B cell (primary cell): ENCODE results near the gene ZNF182. TPM values are rescaled to one million over a fixed set of nuclear protein-coding genes. Genes with fewer than 3 reads are reported as not detected.
"Not testable (repeated sequence)": the region's sequence is repeated elsewhere in the genome, so short reads cannot be mapped to it uniquely, and the experiment has no call there.

Experiments
- ATAC-seq: fragments of 200-7000 bp; cut with Tn5 transposase; one replicate; pipeline ENCODE4 v1.10.0; 2021; ENCODE audit warnings: low read depth, mild to moderate bottlenecking, moderate number of reproducible peaks, moderate library complexity
- CTCF ChIA-PET: fragments of 350-600 bp; sonication (Branson Sonifier 250); formaldehyde crosslinking; loops from one replicate; lab custom pipeline; 2021; ENCODE audit warnings: antibody characterized with exemption, inconsistent platforms; lab: Charles Lee
- POLR2A ChIA-PET: fragments of 350-600 bp; sonication (Branson Sonifier 250); formaldehyde crosslinking; loops from one replicate; lab custom pipeline; 2021; ENCODE audit warnings: antibody characterized with exemption; lab: Charles Lee
- DNase-seq: peaks from one replicate; pipeline ENCODE4 v3.0.0; 2013
- H2AFZ ChIP-seq: 2 replicates; pipeline ENCODE4 v1.6.1; 2012; ENCODE audit warnings: mild to moderate bottlenecking, low read depth, low read length; ENCODE audit not compliant: insufficient read depth, poor library complexity, severe bottlenecking
- H3K27ac ChIP-seq, 2 donors: 1 replicate in 1 of 2; 2 replicates in 1 of 2; pipeline ENCODE4 v1.5.1; 2012 to 2013; ENCODE audit warnings: low read length in 2 of 2, mild to moderate bottlenecking in 2 of 2, moderate library complexity in 1 of 2
- H3K27me3 ChIP-seq, 4 experiments: fragments of 200-600 bp in 1 of 4; sonication (generic) in 1 of 4; replicated peaks in 1 of 4; 1 replicate in 2 of 4; 2 replicates in 2 of 4; pipeline versions ENCODE4 v1.6.1 to v1.7.0; 2013 to 2016; ENCODE audit warnings: low read length in 3 of 4, mild to moderate bottlenecking in 2 of 4, mixed read lengths in 1 of 4, moderate library complexity in 1 of 4; ENCODE audit not compliant: insufficient read depth in 4 of 4, control insufficient read depth in 3 of 4; ENCODE audit errors: control extremely low read depth in 1 of 4
- H3K36me3 ChIP-seq, 2 experiments: replicated peaks in 1 of 2; 1 replicate in 1 of 2; 2 replicates in 1 of 2; pipeline versions ENCODE4 v1.6.1 to v1.7.1; 2013; ENCODE audit warnings: low read length in 1 of 2; ENCODE audit not compliant: insufficient read depth in 2 of 2, control insufficient read depth in 1 of 2; ENCODE audit errors: control extremely low read depth in 1 of 2, extremely low read depth in 1 of 2
- H3K4me1 ChIP-seq, 2 donors: fragments of 200-600 bp in 1 of 2; sonication (generic) in 1 of 2; 1 replicate in 1 of 2; 2 replicates in 1 of 2; pipeline versions ENCODE4 v1.5.1 to v1.6.1; 2013 to 2017; ENCODE audit warnings: low read length in 2 of 2; ENCODE audit not compliant: control insufficient read depth in 2 of 2, insufficient read depth in 2 of 2
- H3K4me2 ChIP-seq: replicated peaks from 2 replicates; pipeline ENCODE3; 2012; ENCODE audit warnings: mild to moderate bottlenecking, low read depth, low read length; ENCODE audit not compliant: poor library complexity, severe bottlenecking
- H3K4me3 ChIP-seq, 5 experiments: fragments of 200-600 bp in 1 of 5; sonication (generic) in 1 of 5; 1 replicate in 3 of 5; 2 replicates in 2 of 5; pipeline versions ENCODE4 v1.5.1 to v1.7.0; 2011 to 2016; ENCODE audit warnings: low read length in 4 of 5, mild to moderate bottlenecking in 4 of 5, low read depth in 2 of 5, control low read depth in 1 of 5, moderate library complexity in 1 of 5; ENCODE audit not compliant: insufficient read depth in 1 of 5; ENCODE audit errors: control extremely low read depth in 1 of 5, extremely low read depth in 1 of 5
- H3K79me2 ChIP-seq: fragments of 200-600 bp; sonication (generic); one replicate; pipeline ENCODE4 v1.6.0; 2016; ENCODE audit warnings: low read length; ENCODE audit not compliant: control insufficient read depth, insufficient read depth
- H3K9ac ChIP-seq: fragments of 200-600 bp; sonication (generic); 2 replicates; pipeline ENCODE4 v1.6.1; 2017; ENCODE audit warnings: mild to moderate bottlenecking, low read length, moderate library complexity
- H3K9me3 ChIP-seq, 3 donors: one replicate each; pipeline versions ENCODE4 v1.6.1 to v1.7.1; 2013; ENCODE audit warnings: low read length in 2 of 3; ENCODE audit not compliant: control insufficient read depth in 2 of 3, insufficient read depth in 1 of 3; ENCODE audit errors: control extremely low read depth in 1 of 3
- H4K20me1 ChIP-seq: 2 replicates; pipeline ENCODE4 v1.6.0; 2012; ENCODE audit warnings: mild to moderate bottlenecking, low read length; ENCODE audit not compliant: insufficient read depth, control insufficient read depth, poor library complexity, severe bottlenecking
- H3K27ac Mint-ChIP-seq: one replicate; pipeline ENCODE4 v1.8.0; 2021; ENCODE audit warnings: mixed read lengths
- H3K27me3 Mint-ChIP-seq: one replicate; pipeline ENCODE4 v1.8.0; 2021; ENCODE audit warnings: mixed read lengths
- H3K4me1 Mint-ChIP-seq: one replicate; pipeline ENCODE4 v1.8.0; 2021; ENCODE audit warnings: mixed read lengths
- H3K4me3 Mint-ChIP-seq: one replicate; pipeline ENCODE4 v1.8.0; 2021; ENCODE audit warnings: mixed read lengths
- H3K9me3 Mint-ChIP-seq: one replicate; pipeline ENCODE4 v1.8.0; 2022; ENCODE audit warnings: mixed read lengths; ENCODE audit not compliant: insufficient read depth
- CTCF ChIP-seq: fragments of 200-600 bp; IDR thresholded peaks from one replicate; pipeline ENCODE4 v1.8.0; 2022; ENCODE audit warnings: antibody characterized with exemption, mild to moderate bottlenecking
- EZH2 ChIP-seq: IDR thresholded peaks from 2 replicates; pipeline ENCODE4 v1.6.1; 2012; ENCODE audit warnings: borderline replicate concordance, low read depth, mild to moderate bottlenecking, moderate library complexity, low read length; ENCODE audit not compliant: insufficient read depth, poor library complexity, severe bottlenecking
- WGBS: methylation state at CpG from one replicate; pipeline ENCODE4 v1.1.5; 2013; ENCODE audit warnings: missing lambda C conversion rate; ENCODE audit not compliant: insufficient coverage; 5-methylcytosine and 5-hydroxymethylcytosine counted together
- intact Hi-C: fragments of 100-400 bp; cut with micrococcal nuclease; formaldehyde crosslinking; loops from one replicate; pipeline ENCODE4 v1.10.0; 2022
- polyA plus RNA-seq: library from polyadenylated mRNA; depleted of rRNA; stranded (reverse); fragments of >200 nt; gene quantifications from 2 replicates; pipeline ENCODE4 v1.2.3, GENCODE V29; 2012
- total RNA-seq, 2 donors: library from RNA; stranded (reverse); fragments of 120-200 nt in 1 of 2; gene quantifications; 1 replicate in 1 of 2; 2 replicates in 1 of 2; pipeline versions ENCODE4 v1.2.3 to v1.2.4, GENCODE V29; 2013 to 2022

ZNF182 gene
- total and polyA plus RNA-seq, 2 donors (not counting 1 experiment from before 2014, with no cell fraction given) = 4.0 to 12.6 TPM

GRCh38 chrX:48030237-48030636 is 26.4 kb upstream of the ZNF182 start:
- H3K27me3 ChIP-seq = no peaks in the 10 kb centered on the region
- peaks cover 0 to 2% of the 10 kb centered on the region in 2 donors for H3K4me1 ChIP-seq
- Mint-ChIP-seq H3K4me1 (no peaks in the 10 kb centered on the region), H3K27me3 (no peaks in the 10 kb centered on the region), H3K4me3 (no peak overlapping the region), H3K27ac (no peak overlapping the region), H3K9me3 (no peaks in the 10 kb centered on the region)
- H3K4me3 ChIP-seq = no peak overlapping the region
- no peak for TF ChIP-seq EZH2
- no peak for TF ChIP-seq CTCF
- intact Hi-C loops = no loop called here
- H3K9ac ChIP-seq = no peak overlapping the region
- WGBS = 93% methylated on average over 6 of the region's 10 CpGs
- CTCF ChIA-PET = no interaction called here
- DNase-seq (no peak), ATAC-seq (no peak)
- H3K4me2 ChIP-seq = no peak overlapping the region
- H3K79me2 ChIP-seq = no peaks in the 10 kb centered on the region
- no peaks in the 10 kb centered on the region for H3K36me3 ChIP-seq
- no peaks in the 10 kb centered on the region for H3K9me3 ChIP-seq
- H4K20me1 ChIP-seq = no peaks in the 10 kb centered on the region
- H3K27ac ChIP-seq = no peak overlapping the region
- H2AFZ ChIP-seq = no peak overlapping the region
- POLR2A ChIA-PET = no interaction called here

GRCh38 chrX:48028091-48028490 is 24.3 kb upstream of the ZNF182 start:
- WGBS = 93% methylated on average over 6 of the region's 8 CpGs
- no peaks in the 10 kb centered on the region for H3K27me3 ChIP-seq
- H3K27ac ChIP-seq = no peak overlapping the region
- no peak overlapping the region for H2AFZ ChIP-seq
- Mint-ChIP-seq H3K27ac (no peak overlapping the region), H3K4me1 (no peaks in the 10 kb centered on the region), H3K9me3 (no peaks in the 10 kb centered on the region), H3K27me3 (no peaks in the 10 kb centered on the region), H3K4me3 (no peak overlapping the region)
- no peaks in the 10 kb centered on the region for H3K79me2 ChIP-seq
- TF ChIP-seq EZH2 (no peak), CTCF (no peak)
- no peak overlapping the region for H3K4me2 ChIP-seq
- no peak overlapping the region for H3K4me3 ChIP-seq
- ATAC-seq (no peak), DNase-seq (no peak)
- CTCF ChIA-PET = no interaction called here
- H3K9ac ChIP-seq = no peak overlapping the region
- intact Hi-C loops = no loop called here
- H3K4me1 ChIP-seq = peaks cover 0 to 2% of the 10 kb centered on the region in 2 donors
- no peaks in the 10 kb centered on the region for H3K36me3 ChIP-seq
- no peaks in the 10 kb centered on the region for H3K9me3 ChIP-seq
- H4K20me1 ChIP-seq = no peaks in the 10 kb centered on the region
- POLR2A ChIA-PET = no interaction called here

GRCh38 chrX:48027545-48027944 is 23.8 kb upstream of the ZNF182 start:
- H3K79me2 ChIP-seq, ATAC-seq, H3K4me3 ChIP-seq, H3K27ac Mint-ChIP-seq, H3K36me3 ChIP-seq, H4K20me1 ChIP-seq, H3K4me1 Mint-ChIP-seq, POLR2A ChIA-PET, H3K4me1 ChIP-seq, H3K4me3 Mint-ChIP-seq, H3K27me3 ChIP-seq, H3K27ac ChIP-seq, H3K9me3 Mint-ChIP-seq, H3K4me2 ChIP-seq, intact Hi-C loops, DNase-seq, H3K9me3 ChIP-seq, CTCF ChIA-PET, H3K27me3 Mint-ChIP-seq, H2AFZ ChIP-seq, H3K9ac ChIP-seq: not testable (repeated sequence)
- no CpG with 5 or more reads among the region's 4 CpGs for WGBS
